NT2/D1 (cell line): Measurements from ENCODE around the gene CEP76.

Source experiments
- SUZ12 ChIP-seq: IDR thresholded peaks from 2 replicates; pipeline ENCODE4 v1.6.1; 2011; ENCODE audit not compliant: insufficient read length, insufficient read depth; ENCODE audit errors: extremely low read depth
- YY1 ChIP-seq: IDR thresholded peaks from 2 replicates; pipeline ENCODE4 v1.6.1; 2011; ENCODE audit not compliant: insufficient read length, insufficient read depth
- ZNF274 ChIP-seq: IDR thresholded peaks from 2 replicates; pipeline ENCODE4 v1.6.1; 2011; ENCODE audit warnings: mild to moderate bottlenecking, low read depth, low read length

GRCh38 chr18:12703096-12703567, 609 bp upstream of the CEP76 start:
- no peak for TF ChIP-seq YY1
- TF ChIP-seq ZNF274 = no peak
- no peak for TF ChIP-seq SUZ12
